Right forelimb (tissue), 1 donor: ENCODE measurements around the gene FXYD6.

ENCODE experiments used
- DNase-seq: peaks from one replicate; pipeline ENCODE4 v3.0.0-alpha.2; 2018

The FXYD6 gene

GRCh38 chr11:117883063-117883462 lies 6.6 kb upstream of the FXYD6 start:
- DNase-seq = no peak

DNA sequence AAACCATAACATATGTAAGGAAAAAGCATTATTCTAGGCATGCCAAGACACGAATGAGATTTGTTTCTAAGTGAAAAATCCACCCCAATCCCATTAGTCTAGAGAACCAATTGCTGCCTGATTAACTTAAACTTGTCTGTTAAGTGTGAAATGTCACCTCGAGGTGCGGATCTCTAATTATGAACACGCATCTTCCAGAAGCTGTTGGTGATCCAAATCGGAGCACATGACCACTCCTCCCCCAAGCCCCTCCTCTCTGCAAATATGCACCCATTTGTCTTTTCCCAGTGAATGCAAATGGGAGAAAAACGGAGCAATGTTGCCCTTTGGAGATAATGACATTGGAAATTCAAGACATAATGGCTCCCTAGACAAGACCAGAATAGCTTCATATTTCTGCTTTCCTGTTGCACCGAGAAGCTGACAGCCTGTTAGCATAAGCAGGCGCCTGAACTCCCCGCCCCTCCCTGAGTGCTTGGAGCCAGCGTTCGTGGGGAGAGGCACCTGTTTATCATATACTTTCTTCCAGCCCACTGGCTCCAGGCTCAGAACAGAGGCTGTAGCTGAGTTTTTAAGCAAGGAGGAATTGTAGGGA lies 6.0 kb upstream of the FXYD6 start:
- DNase-seq = peak; percentile 59

- DNase-seq = peak; percentile 20
These were observed 4.8 kb upstream of the FXYD6 start for GRCh38 chr11:117881217-117881616.

DNA sequence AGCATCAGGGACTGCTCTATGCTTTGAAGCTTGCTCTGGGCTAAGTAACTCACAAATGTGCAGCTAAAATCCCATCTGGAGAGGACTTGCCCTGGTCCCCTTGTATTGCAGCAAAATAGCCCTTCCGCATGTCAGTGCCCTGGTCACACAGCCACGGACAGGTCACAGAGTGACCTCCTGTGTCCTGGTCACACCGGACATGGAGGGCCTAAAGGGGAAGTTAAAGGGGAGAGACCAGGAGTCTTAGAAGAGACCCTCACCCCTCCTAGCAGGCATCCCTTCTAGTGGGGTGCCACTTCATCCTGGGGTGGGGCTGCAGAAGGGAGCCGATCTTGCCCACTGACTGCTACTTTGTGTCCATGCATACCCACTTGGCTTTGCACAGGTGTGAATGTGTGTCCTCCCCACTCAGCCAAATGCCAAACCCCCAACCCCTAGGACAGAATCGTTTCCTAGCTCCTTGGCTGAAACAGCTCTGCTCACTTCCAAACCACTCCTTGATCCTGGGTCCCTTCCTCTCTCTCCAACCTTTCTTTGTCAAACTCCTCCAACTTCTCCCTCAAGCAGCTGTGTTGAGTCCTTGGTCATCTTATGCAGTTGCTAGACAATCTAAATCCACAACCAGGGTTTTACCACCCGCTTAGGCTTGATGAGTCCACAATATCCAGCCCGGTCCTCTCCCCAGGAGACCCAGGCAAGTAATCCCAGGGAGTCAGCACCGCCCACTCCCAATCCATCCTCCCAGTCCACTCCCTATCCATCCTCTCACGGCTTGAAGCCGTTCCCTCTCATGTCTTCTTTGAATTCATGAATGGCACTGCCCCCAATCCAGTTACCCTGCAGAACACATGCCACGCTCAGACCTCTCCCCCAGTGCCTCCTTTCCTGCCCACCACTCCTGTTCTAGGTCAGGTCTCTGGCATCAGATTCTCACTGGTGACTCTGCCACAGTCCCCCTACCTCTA lies 3.3 kb upstream of the FXYD6 start:
- DNase-seq = peak; percentile 36

GRCh38 chr11:117878939-117879475 lies 2.5 kb upstream of the FXYD6 start:
- peak; percentile 12 for DNase-seq

DNA sequence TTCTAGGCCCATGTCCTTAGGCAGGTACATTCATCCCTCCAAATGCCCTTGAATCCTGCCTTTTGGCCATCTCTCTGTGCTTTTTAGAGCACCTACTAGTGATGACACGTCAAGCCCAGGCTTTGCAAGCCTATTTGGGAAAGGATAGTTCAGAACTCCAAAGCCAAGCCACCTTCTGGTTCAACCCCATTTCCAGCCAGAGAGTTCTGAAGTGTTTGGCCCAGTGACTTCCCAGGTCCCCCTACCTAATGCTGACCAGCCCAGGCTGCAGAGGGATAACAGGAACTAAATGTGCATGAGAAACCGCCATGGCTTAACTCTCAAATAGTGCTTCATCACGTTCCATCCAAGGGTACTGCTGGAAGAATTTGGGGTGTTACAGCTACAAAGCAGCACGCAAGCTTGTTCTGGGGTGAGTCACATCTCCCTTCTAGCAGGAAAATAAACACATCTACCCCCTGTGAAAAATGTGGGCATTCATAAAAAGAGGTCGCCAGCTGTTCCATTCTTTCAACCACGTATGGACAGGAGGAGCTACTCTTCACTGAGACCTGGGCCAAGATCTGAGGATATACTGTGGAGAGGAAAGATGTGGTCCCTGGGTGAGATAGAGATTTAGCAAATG lies 2.0 kb upstream of the FXYD6 start:
- DNase-seq = peak; percentile 9

- peak; percentile 40 for DNase-seq
These were observed 794 bp upstream of the FXYD6 start for GRCh38 chr11:117877120-117877784.

DNA sequence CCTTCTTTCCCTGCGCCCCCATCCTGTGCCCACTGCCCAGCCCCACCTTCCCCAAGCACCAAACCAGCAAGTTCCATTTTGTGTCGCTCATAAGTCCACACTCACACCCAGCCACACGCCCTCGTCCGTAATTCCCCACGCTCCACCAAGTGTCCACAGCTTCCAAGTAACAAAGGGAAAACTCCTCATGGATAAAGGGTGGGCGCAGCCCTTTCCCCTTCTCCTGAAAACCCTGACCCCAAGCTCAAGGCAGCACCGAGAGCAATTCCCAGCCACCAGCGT lies 458 bp downstream of the FXYD6 start:
- no peak for DNase-seq

GRCh38 chr11:117875382-117876058 lies 938 bp downstream of the FXYD6 start:
- DNase-seq = peak; percentile 73

GRCh38 chr11:117874910-117875381 lies 1.5 kb downstream of the FXYD6 start:
- DNase-seq = peak; percentile 42

GRCh38 chr11:117874253-117874909 lies 2.1 kb downstream of the FXYD6 start:
- peak; percentile 42 for DNase-seq

- no peak for DNase-seq
These were observed 2.7 kb downstream of the FXYD6 start for GRCh38 chr11:117873828-117874125.

DNA sequence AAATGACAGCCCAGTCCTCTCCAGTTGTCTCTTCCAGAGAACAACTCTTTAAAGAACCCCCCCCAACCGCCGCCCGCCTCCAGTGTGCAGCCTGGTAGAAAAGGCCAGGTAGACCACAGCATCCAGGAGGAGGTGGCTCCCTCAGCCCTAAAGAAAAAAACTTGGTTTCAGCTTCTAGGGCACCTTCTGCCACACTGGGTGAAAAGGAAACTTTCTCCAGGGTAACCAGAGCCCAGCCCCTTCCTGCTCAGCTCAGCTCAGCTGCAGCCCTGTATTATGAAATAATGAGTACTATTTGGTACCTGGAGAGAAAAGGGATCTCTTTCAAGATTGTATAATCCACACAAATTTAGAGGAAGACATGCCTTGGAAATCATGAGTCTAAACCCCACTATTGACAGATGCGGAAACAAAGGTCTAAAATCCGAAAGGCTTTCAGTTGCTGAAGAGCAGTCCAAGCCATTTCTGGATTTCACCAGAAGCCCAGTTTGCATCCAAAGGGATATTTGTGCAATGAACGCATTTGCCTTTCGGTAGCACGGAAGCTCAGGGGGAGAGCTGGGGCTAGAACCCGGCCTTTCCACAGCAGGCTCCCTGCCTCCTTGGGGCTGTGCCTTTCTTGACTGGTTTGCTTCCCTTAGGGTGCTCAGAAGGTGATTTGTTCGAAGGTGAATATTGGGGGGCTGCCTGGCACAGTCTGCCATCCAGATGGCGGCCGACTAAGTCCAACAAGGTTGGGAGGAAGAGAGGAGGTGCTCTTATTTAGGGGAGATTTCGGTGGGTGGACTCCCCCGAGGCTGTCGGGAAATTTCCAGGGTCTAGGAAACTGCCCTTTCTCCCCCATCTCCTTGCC lies 3.3 kb downstream of the FXYD6 start:
- peak; percentile 34 for DNase-seq

DNA sequence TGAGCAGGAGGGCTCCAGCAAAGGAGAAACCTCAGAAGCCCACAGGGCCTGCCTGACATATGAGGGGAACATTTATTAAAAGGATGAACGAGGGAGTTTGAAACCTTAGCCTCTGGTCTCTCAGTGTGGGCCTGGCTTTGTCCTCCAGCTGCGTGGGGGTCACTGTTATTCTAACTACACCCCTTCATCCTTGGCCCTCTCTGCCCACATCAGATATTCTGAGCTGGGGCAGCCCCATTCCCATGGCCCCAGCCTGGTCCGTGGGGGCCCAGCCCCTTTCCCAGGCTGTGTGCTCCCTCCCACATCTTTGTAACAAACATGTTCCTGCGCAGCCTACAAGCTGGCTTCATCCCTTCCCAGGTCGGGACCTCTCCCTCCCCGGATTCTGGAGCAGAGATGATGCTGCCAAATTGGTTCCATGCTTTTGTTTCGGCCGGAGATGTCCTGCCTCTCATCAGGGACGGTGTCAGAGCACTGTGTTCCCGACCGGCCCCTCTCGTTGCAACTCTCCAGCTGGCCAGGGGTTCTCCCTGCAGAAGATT lies 4.0 kb downstream of the FXYD6 start:
- DNase-seq = no peak

DNA sequence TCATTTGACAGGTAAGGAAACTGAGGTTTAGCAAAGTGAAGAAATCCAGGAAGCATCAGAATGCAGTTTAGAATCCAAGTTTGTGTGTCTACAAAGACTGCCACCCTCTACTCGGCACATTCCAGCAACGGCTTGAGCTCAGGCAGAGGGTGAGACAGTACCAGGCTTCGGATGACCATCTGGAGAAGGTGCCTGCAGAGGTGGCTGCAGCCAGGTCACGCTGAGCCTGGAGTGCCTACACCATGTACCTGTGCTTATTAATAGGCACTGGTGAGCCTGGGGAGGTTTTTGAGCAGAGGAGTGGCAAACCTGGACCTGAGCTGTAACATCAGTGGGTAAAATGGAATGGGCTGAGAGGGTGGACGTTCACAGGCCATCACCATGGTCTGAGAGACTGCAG lies 4.7 kb downstream of the FXYD6 start:
- peak; percentile 24 for DNase-seq

GRCh38 chr11:117871160-117871559 lies 5.3 kb downstream of the FXYD6 start:
- DNase-seq = peak; percentile 37

DNA sequence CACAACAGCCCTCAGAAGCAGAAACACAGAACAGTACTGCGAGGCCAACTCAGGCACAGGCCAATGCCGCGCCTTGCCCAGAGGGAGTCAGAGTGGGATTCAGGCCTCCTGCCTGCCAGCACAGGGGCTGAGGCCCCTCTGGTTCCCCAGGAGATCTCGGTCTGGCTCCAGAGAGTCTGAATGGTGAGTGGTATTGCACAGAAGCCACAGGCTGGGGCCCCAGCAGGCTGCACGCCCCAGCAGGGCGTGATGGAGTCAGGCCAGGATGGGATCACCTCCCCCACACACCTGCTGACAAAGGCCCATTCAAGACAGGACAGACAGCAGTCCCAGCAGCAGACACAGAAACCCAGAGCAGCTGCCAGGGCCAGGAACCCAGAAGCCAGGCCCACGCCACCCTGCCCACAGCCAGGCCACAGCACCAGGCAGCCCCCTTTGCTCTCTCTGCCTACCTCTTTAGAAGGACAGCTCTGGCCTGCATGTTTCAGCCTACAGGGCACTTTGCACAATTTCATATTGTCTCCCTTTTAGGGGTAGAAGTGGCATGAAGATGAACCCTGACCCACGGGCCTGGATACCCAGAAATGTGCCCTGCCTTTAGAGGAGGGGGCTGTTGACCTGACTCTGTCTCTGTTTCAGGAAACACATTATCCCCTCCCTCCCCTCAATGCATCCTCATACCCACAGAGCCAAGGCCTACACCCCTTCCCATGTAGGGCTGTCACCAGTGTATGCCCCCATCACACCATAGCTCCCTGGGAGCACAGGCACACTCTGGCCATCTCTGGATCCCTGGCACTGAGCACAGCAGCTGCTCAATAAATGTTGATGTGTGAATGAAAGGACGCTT lies 6.1 kb downstream of the FXYD6 start:
- DNase-seq = peak; percentile 61

GRCh38 chr11:117869604-117870003 lies 6.9 kb downstream of the FXYD6 start:
- DNase-seq = peak; percentile 47

DNA sequence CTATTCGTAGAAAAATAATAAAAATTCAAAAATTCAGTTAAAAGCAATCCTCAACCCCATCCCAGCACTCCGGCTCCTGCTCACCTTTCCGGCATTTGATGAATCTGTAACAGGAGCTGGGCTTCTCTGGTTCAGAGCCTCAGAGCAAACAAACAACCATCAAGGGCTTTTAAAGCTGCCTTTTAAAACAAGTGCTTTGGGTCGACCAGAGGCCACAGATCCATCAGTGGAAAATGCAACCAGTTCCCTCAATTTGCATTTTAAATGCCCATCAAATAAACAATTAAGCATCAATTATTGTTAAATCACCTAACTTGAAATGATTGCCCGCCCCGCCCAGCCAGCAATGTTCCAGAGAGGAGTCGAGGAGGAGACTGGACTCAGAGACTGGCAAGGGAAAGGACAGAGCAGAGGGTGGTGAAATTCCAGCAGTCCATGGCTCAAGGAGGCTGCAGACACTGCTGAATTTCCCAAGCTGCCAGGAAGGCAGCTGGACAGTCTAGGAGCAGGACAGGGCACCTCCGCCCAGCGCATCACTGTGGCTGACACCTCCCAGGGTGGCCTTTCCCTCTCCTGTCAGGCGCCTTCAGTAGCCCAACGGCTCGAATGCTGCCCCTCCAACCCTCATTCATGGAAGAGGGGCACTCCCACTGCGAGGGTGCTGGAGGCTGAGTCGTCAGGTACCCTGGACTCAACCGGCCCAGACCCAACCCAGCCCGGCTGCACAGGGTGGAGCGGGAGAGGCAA lies 7.5 kb downstream of the FXYD6 start:
- peak; percentile 34 for DNase-seq
